Ishikawa (cell line): ENCODE results near the gene GSTA2.

ENCODE experiments used
- EP300 ChIP-seq: IDR thresholded peaks from 2 replicates; pipeline ENCODE4 v1.6.1; 2012; ENCODE audit warnings: borderline replicate concordance
- FOXM1 ChIP-seq: IDR thresholded peaks from 2 replicates; pipeline ENCODE4 v1.6.1; 2012; ENCODE audit warnings: low read depth, borderline replicate concordance
- MAX ChIP-seq: IDR thresholded peaks from 2 replicates; pipeline ENCODE4 v1.6.1; 2012
- RAD21 ChIP-seq: IDR thresholded peaks from 2 replicates; pipeline ENCODE4 v1.6.1; 2012; ENCODE audit warnings: low read depth
- TAF1 ChIP-seq: IDR thresholded peaks from 2 replicates; pipeline ENCODE4 v1.6.1; 2012; ENCODE audit warnings: low read depth, mild to moderate bottlenecking
- TF ChIP-seq, protein P1 (sequence below): IDR thresholded peaks from 2 replicates; pipeline ENCODE4 v1.6.1; 2012; ENCODE audit warnings: low read depth, mild to moderate bottlenecking

DNA sequence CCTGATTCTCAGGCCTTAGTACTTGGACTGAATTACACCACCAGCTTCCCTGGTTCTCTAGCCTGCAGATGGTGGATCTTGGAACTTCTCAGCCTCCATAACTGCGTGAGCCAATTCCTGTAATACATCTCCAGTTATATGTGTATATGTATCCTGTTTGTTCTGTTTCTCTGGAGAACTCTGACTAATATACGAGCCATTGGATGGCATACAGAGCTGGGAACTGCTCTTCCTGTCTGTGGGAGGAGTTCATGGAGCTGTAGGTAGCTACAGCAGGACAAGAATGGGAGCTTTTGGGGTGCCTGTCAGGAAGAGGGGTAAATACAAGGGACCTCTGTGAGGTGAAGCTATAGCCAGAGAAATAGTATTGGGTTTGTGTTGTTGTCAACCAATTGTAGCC, 51.1 kb downstream of the GSTA2 start:
- TF ChIP-seq FOXM1 (no peak), EP300 (no peak), TAF1 (no peak), RAD21 (no peak), MAX (no peak)
- TF ChIP-seq, protein P1, sequence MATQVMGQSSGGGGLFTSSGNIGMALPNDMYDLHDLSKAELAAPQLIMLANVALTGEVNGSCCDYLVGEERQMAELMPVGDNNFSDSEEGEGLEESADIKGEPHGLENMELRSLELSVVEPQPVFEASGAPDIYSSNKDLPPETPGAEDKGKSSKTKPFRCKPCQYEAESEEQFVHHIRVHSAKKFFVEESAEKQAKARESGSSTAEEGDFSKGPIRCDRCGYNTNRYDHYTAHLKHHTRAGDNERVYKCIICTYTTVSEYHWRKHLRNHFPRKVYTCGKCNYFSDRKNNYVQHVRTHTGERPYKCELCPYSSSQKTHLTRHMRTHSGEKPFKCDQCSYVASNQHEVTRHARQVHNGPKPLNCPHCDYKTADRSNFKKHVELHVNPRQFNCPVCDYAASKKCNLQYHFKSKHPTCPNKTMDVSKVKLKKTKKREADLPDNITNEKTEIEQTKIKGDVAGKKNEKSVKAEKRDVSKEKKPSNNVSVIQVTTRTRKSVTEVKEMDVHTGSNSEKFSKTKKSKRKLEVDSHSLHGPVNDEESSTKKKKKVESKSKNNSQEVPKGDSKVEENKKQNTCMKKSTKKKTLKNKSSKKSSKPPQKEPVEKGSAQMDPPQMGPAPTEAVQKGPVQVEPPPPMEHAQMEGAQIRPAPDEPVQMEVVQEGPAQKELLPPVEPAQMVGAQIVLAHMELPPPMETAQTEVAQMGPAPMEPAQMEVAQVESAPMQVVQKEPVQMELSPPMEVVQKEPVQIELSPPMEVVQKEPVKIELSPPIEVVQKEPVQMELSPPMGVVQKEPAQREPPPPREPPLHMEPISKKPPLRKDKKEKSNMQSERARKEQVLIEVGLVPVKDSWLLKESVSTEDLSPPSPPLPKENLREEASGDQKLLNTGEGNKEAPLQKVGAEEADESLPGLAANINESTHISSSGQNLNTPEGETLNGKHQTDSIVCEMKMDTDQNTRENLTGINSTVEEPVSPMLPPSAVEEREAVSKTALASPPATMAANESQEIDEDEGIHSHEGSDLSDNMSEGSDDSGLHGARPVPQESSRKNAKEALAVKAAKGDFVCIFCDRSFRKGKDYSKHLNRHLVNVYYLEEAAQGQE: no peak
